HepG2 (cell line): Measurements from ENCODE around the gene IDH3A. TPM values are rescaled to one million over a fixed set of nuclear protein-coding genes. Genes with fewer than 3 reads are reported as not detected.

ENCODE experiments used
- ARID3A ChIP-seq: IDR thresholded peaks from 2 replicates; pipeline ENCODE4 v1.6.1; 2012; ENCODE audit warnings: low read depth, low read length, improper control_type of control experiment
- ATRX ChIP-seq: sonication (generic); formaldehyde crosslinking; IDR thresholded peaks from 2 replicates; pipeline ENCODE4 v1.4.0; 2020; ENCODE audit warnings: missing genetic modification reagents, borderline replicate concordance
- MTA3 ChIP-seq: sonication (generic); formaldehyde crosslinking; IDR thresholded peaks from 2 replicates; pipeline ENCODE4 v1.4.0; 2020; ENCODE audit warnings: missing genetic modification reagents
- NFKBIZ ChIP-seq: IDR thresholded peaks from 2 replicates; pipeline ENCODE4 v1.6.1; 2018; ENCODE audit warnings: missing genetic modification reagents, missing compliant biosample characterization
- POLR2AphosphoS5 ChIP-seq: IDR thresholded peaks from 2 replicates; pipeline ENCODE4 v1.6.1; 2012; ENCODE audit warnings: low read depth, low read length
- SAFB2 ChIP-seq: sonication (generic); formaldehyde crosslinking; IDR thresholded peaks from 2 replicates; pipeline ENCODE4 v1.5.1; 2020; ENCODE audit warnings: missing genetic modification reagents, low read depth, mild to moderate bottlenecking, borderline replicate concordance
- TCF7L2 ChIP-seq: IDR thresholded peaks from 2 replicates; pipeline ENCODE4 v1.6.1; 2011; ENCODE audit warnings: mild to moderate bottlenecking, low read depth, low read length, moderate library complexity
- TFDP2 ChIP-seq: sonication (generic); formaldehyde crosslinking; IDR thresholded peaks from 2 replicates; pipeline ENCODE4 v1.4.0; 2020; ENCODE audit warnings: missing genetic modification reagents
- TIGD3 ChIP-seq: sonication (generic); formaldehyde crosslinking; IDR thresholded peaks from 2 replicates; pipeline ENCODE4 v1.5.1; 2020; ENCODE audit warnings: mild to moderate bottlenecking, missing genetic modification reagents, borderline replicate concordance
- ZBTB21 ChIP-seq: sonication (generic); formaldehyde crosslinking; IDR thresholded peaks from 2 replicates; pipeline ENCODE4 v1.4.0; 2020; ENCODE audit warnings: missing genetic modification reagents
- ZFP36 ChIP-seq: fragments of 150-350 bp; IDR thresholded peaks from 2 replicates; pipeline ENCODE4 v1.6.1; 2018; ENCODE audit warnings: borderline replicate concordance, low read length, low read depth; ENCODE audit not compliant: partially characterized antibody
- ZFX ChIP-seq: sonication (generic); formaldehyde crosslinking; IDR thresholded peaks from 2 replicates; pipeline ENCODE4 v1.4.0; 2020; ENCODE audit warnings: mild to moderate bottlenecking, low read depth, missing genetic modification reagents, moderate library complexity
- ZHX2 ChIP-seq, 2 experiments: sonication (generic) in 1 of 2; formaldehyde crosslinking in 1 of 2; IDR thresholded peaks; 2 replicates each; pipeline versions ENCODE4 v1.6.1 to v1.9.0; 2014 to 2022; ENCODE audit warnings: antibody characterized with exemption in 1 of 2, borderline replicate concordance in 1 of 2, inconsistent platforms in 1 of 2, low read depth in 1 of 2, missing genetic modification reagents in 1 of 2
- ZNF18 ChIP-seq: sonication (generic); formaldehyde crosslinking; IDR thresholded peaks from 2 replicates; pipeline ENCODE4 v1.8.0; 2022; ENCODE audit warnings: mild to moderate bottlenecking, missing genetic modification reagents; ENCODE audit not compliant: insufficient replicate concordance
- ZNF841 ChIP-seq: sonication (generic); formaldehyde crosslinking; IDR thresholded peaks from 2 replicates; pipeline ENCODE4 v1.8.1; 2023; ENCODE audit warnings: missing genetic modification reagents, borderline replicate concordance
- polyA plus RNA-seq, 8 experiments: library from polyadenylated mRNA; depleted of rRNA in 3 of 8; stranded (reverse) in 7 of 8; unstranded in 1 of 8; fragments of >200 nt; fragmentation: Illumina TruSeq in 4 of 8; extraction: Trizol in 4 of 8; gene quantifications; 2 replicates each; pipeline versions ENCODE4 v1.2.1 to v1.2.3, GENCODE V29; 2011 to 2016; ENCODE audit warnings: low read depth in 4 of 8, missing spikeins in 1 of 8, mixed read lengths in 1 of 8; ENCODE audit not compliant: insufficient read depth in 1 of 8
- total RNA-seq, 5 experiments: library from RNA; depleted of rRNA; stranded (reverse); fragments of >200 nt; fragmentation: Illumina TruSeq; extraction: Trizol; gene quantifications; 2 replicates each; pipeline ENCODE4 v1.2.3, GENCODE V29; 2016; ENCODE audit warnings: low read depth in 1 of 5

Gene IDH3A
- total and polyA plus RNA-seq, 2 of the 13 experiments (the other 11 are each of a cell fraction or from before 2014, with no cell fraction given), result 40.7 to 50.7 TPM

GRCh38 chr15:78149068-78149804 lies at the start of gene IDH3A (continued):
- TF ChIP-seq ZHX2 (IDR thresholded peaks at IDR 0.05; ENCODE audit: low read depth) (no peak), ZHX2 (CRISPR knock-in tag; IDR thresholded peaks at IDR 0.05; ENCODE audit: borderline replicate concordance) (no peak), NFKBIZ (CRISPR knock-in tag) (0 out of 2 replicates have a peak, but pooled peaks have one; percentile 8), ZFP36 (no peak), TIGD3 (CRISPR knock-in tag) (no peak), TFDP2 (CRISPR knock-in tag) (no peak; the same call in 1 of the 2 replicates), POLR2AphosphoS5 (peak; percentile 87), TCF7L2 (no peak), ZNF841 (CRISPR knock-in tag) (no peak), ZNF18 (CRISPR knock-in tag) (no peak), ZBTB21 (CRISPR knock-in tag) (no peak), ATRX (CRISPR knock-in tag) (no peak), ARID3A (no peak), ZFX (CRISPR knock-in tag) (peak; percentile 92), MTA3 (CRISPR knock-in tag) (no peak), SAFB2 (CRISPR knock-in tag) (no peak)
